ENCODE data around the gene CCDC6.

- TF ChIP-seq MAX (IDR thresholded peaks at IDR 0.05), result peak; percentile 98
- peak; percentile 57 for TF ChIP-seq CTCF (IDR thresholded peaks at IDR 0.05)
- no peak for TF ChIP-seq REST (IDR thresholded peaks at IDR 0.05)
- TF ChIP-seq RFX5 (IDR thresholded peaks at IDR 0.05), result no peak
- no peak for TF ChIP-seq POLR2AphosphoS2 (conservative IDR thresholded peaks at IDR 0.05; ENCODE audit: low read length)
Measured at GRCh38 chr10:59906417-59907202, at the start of gene CCDC6.

Data from A549 (cell line).